Measurements from ENCODE around the gene SETD3. TPM values are rescaled to one million over a fixed set of nuclear protein-coding genes. Genes with fewer than 3 reads are reported as not detected.

The SETD3 gene
- total and polyA plus RNA-seq, 8 donors: 24.1 to 119 (median 41.2) TPM

GRCh38 chr14:99502989-99503421, 22.3 kb upstream of the SETD3 start:
- H3K36me3 ChIP-seq: peaks cover 72 to 100% (median 99%) of the 10 kb centered on the region in 4 donors

DNA sequence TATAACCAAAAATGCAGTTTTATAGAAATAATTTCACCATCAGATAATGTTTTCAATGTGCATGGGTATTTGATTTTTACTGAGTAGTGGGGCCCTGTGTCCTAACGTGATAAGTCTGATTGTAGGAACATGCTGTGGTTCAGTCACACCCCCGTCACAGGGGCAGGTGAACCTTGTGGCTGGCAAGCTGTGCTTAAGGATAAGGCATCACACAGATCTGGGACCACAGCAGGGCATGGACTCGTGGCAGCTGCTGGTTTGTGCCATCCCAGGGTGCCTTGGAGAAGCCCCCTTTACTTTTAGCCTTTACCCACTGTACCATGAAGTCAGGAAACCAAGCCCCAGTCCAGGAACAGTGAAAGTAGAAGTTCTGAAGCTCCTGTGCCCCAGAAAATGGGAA, 17.2 kb upstream of the SETD3 start:
- H3K36me3 ChIP-seq: peaks cover 54 to 100% (median 99%) of the 10 kb centered on the region in 4 donors
- DNase-seq: no peak
- 83 to 93% (median 89%) methylated on average over 3 of the region's 3 CpGs for WGBS, 5 donors

More at GRCh38 chr14:99502989-99503421, 22.3 kb upstream of the SETD3 start:
- 75 to 88% (median 84%) methylated on average over 14 of the region's 14 CpGs for WGBS, 5 donors
- intact Hi-C loops (cut with DNase I; ENCODE audit: low total_unique reads): no loop called here
- no peak overlapping the region for H3K4me3 ChIP-seq
- H3K9me3 ChIP-seq: no peaks in the 10 kb centered on the region
- TF ChIP-seq POLR2A (IDR thresholded peaks at IDR 0.05) (no peak), EP300 (IDR thresholded peaks at IDR 0.05) (no peak), POLR2AphosphoS5 (IDR thresholded peaks at IDR 0.05) (no peak)
- TF ChIP-seq, protein P1, sequence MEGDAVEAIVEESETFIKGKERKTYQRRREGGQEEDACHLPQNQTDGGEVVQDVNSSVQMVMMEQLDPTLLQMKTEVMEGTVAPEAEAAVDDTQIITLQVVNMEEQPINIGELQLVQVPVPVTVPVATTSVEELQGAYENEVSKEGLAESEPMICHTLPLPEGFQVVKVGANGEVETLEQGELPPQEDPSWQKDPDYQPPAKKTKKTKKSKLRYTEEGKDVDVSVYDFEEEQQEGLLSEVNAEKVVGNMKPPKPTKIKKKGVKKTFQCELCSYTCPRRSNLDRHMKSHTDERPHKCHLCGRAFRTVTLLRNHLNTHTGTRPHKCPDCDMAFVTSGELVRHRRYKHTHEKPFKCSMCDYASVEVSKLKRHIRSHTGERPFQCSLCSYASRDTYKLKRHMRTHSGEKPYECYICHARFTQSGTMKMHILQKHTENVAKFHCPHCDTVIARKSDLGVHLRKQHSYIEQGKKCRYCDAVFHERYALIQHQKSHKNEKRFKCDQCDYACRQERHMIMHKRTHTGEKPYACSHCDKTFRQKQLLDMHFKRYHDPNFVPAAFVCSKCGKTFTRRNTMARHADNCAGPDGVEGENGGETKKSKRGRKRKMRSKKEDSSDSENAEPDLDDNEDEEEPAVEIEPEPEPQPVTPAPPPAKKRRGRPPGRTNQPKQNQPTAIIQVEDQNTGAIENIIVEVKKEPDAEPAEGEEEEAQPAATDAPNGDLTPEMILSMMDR (IDR thresholded peaks at IDR 0.05): no peak
- H3K27me3 ChIP-seq: no peaks in the 10 kb centered on the region
- no peak overlapping the region for H3K27ac ChIP-seq
- H3K4me1 ChIP-seq: peaks cover 0 to 1% (median 0%) of the 10 kb centered on the region in 4 donors
- DNase-seq: no peak

GRCh38 chr14:99497341-99497740, 16.7 kb upstream of the SETD3 start:
- H3K4me1 ChIP-seq: no peaks in the 10 kb centered on the region
- intact Hi-C loops (cut with DNase I; ENCODE audit: low total_unique reads): no loop called here
- no peak overlapping the region for H3K27ac ChIP-seq
- no peak overlapping the region for H3K4me3 ChIP-seq
- 92 to 94% (median 93%) methylated on average over 2 of the region's 2 CpGs for WGBS, 5 donors
- no peak for DNase-seq
- H3K27me3 ChIP-seq: no peaks in the 10 kb centered on the region
- peaks cover 52 to 100% (median 99%) of the 10 kb centered on the region in 4 donors for H3K36me3 ChIP-seq
- no peaks in the 10 kb centered on the region for H3K9me3 ChIP-seq
- TF ChIP-seq EP300 (IDR thresholded peaks at IDR 0.05): no peak
- TF ChIP-seq, protein P1 (IDR thresholded peaks at IDR 0.05): no peak
- no peak for TF ChIP-seq POLR2A (IDR thresholded peaks at IDR 0.05)
- TF ChIP-seq POLR2AphosphoS5 (IDR thresholded peaks at IDR 0.05): no peak

More for the DNA sequence above, 17.2 kb upstream of the SETD3 start:
- no peak for TF ChIP-seq EP300 (IDR thresholded peaks at IDR 0.05)
- TF ChIP-seq, protein P1 (IDR thresholded peaks at IDR 0.05): no peak
- no peak for TF ChIP-seq POLR2AphosphoS5 (IDR thresholded peaks at IDR 0.05)
- no peak for TF ChIP-seq POLR2A (IDR thresholded peaks at IDR 0.05)
- H3K9me3 ChIP-seq: no peaks in the 10 kb centered on the region
- no peak overlapping the region for H3K4me3 ChIP-seq
- intact Hi-C loops (cut with DNase I; ENCODE audit: low total_unique reads): no loop called here
- H3K27me3 ChIP-seq: no peaks in the 10 kb centered on the region
- no peak overlapping the region for H3K27ac ChIP-seq
- H3K4me1 ChIP-seq: no peaks in the 10 kb centered on the region

- Histone ChIP-seq H3K4me1 (peaks cover 20 to 76% (median 56%) of the 10 kb centered on the region in 4 donors), H3K4me3 (no peak overlapping the region), H3K27ac (no peak overlapping the region), H3K27me3 (no peaks in the 10 kb centered on the region), H3K9me3 (no peaks in the 10 kb centered on the region), H3K36me3 (no peaks in the 10 kb centered on the region)
- intact Hi-C loops (cut with DNase I; ENCODE audit: low total_unique reads): no loop called here
- no peak for DNase-seq
- TF ChIP-seq POLR2A (IDR thresholded peaks at IDR 0.05) (no peak), POLR2AphosphoS5 (IDR thresholded peaks at IDR 0.05) (no peak), EP300 (IDR thresholded peaks at IDR 0.05) (no peak)
- TF ChIP-seq, protein P1 (IDR thresholded peaks at IDR 0.05): no peak
- 28 to 58% (median 49%) methylated on average over 2 of the region's 2 CpGs for WGBS, 5 donors
Measured at GRCh38 chr14:99484106-99484505, 3.4 kb upstream of the SETD3 start.

Measured in stomach (tissue), 9 donors.